ENCODE data around the gene PHLDA1.

DNA sequence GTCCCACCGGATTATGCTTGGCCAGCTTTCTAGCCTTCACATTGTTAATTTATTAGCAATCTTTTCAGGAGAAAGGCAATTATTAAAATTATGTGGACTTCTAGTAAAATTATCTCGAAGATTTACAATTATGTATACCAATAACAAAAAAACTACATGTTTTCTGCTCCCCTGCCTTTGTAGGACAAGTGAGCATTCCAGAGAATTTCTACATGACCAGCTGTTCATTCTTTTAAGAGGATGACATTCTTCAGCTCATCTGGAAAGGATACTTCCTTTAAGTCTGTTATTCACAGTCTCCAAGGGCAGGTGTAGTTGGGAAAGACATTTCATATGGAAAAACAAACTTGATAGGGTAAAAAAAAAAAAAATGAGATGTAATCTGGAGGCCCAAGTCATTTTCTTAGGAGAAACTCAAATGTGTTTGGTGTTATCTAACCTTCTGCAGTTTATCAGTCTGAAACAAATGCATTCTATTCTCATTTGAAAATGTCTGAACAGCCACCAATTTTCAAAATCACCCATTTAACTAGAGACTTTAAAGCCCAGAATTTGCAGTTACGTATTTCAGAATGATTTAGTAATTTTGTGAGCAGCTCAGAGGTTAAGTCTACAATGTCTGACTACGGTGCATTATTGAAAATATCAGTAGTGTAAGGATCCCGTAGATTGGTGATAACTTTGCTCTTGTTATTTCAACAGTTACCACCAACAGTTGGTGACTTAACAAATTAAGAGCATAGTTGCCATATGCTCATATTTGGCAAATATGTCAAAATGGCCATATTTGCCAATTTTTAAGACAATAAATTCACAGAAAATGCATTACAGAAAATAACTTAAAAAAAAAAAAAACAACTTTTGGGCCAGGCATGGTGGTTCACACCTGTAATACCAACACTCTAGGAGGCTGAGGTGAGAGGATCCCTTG is 1.8 kb upstream of the PHLDA1 start:
- TF ChIP-seq CTCF (conservative IDR thresholded peaks at IDR 0.05; ENCODE audit: low read depth, low read length) (no peak), EZH2 (IDR thresholded peaks at IDR 0.05; ENCODE audit: low read length, unreplicated experiment) (no peak), EZH2phosphoT487 (IDR thresholded peaks at IDR 0.05; ENCODE audit: borderline replicate concordance, low read length) (no peak)

Measured in PC-3 (cell line).